ENCODE data around the gene DOCK6. TPM values are rescaled to one million over a fixed set of nuclear protein-coding genes. Genes with fewer than 3 reads are reported as not detected.

DOCK6 gene
- total and polyA plus RNA-seq, 10 of the 15 experiments (the other 5 are each of a cell fraction or from before 2014, with no cell fraction given) = 0.76 to 24.8 (median 4.7) TPM

DNA sequence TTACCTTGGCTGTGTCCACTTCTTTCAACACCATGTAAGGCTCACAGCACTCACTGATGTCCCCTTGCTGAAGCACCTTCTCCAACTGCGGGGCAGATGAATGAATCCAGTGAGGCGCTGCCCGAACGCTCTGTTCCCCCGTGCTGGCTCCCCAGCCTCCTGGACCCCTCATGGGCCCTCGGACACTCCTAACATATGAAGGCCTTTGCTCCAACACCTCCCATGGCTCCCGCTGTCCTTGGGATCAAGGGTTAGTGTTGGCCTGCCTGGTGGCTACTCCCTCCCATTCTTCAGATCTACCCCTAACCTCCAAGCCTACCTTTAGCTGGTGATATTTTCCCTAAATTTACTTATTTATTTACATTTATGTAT is 18.5 kb downstream of the DOCK6 start:
- SMC1A ChIA-PET (ENCODE audit: uncharacterized antibody, unreplicated experiment) = no interaction called here
- WGBS (ENCODE audit: insufficient coverage, insufficient replicate concordance, low lambda C conversion rate, missing lambda C conversion rate) = 84% methylated on average over 7 of the region's 7 CpGs
- TF ChIP-seq NFYB (IDR thresholded peaks at IDR 0.05; ENCODE audit: insufficient read depth, low read depth, low read length) (no peak), TCF3 (IDR thresholded peaks at IDR 0.05; ENCODE audit: borderline replicate concordance, insufficient read depth, low read depth, low read length) (no peak), MTA3 (IDR thresholded peaks at IDR 0.05; ENCODE audit: borderline replicate concordance, low read length) (no peak)
- TF ChIP-seq, protein P1, sequence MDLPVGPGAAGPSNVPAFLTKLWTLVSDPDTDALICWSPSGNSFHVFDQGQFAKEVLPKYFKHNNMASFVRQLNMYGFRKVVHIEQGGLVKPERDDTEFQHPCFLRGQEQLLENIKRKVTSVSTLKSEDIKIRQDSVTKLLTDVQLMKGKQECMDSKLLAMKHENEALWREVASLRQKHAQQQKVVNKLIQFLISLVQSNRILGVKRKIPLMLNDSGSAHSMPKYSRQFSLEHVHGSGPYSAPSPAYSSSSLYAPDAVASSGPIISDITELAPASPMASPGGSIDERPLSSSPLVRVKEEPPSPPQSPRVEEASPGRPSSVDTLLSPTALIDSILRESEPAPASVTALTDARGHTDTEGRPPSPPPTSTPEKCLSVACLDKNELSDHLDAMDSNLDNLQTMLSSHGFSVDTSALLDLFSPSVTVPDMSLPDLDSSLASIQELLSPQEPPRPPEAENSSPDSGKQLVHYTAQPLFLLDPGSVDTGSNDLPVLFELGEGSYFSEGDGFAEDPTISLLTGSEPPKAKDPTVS (IDR thresholded peaks at IDR 0.05; ENCODE audit: low read depth, low read length) = no peak
- FAIRE-seq = no peak
- H3K9me3 ChIP-seq (replicated peaks; ENCODE audit: control insufficient read depth, insufficient read depth, low read length) = no peaks in the 10 kb centered on the region
- RAD21 ChIA-PET (ENCODE audit: unreplicated experiment) = interaction anchor here (0.7 to 1.5 kb wide), 4 partner anchors 17 to 239 kb away, joined by 3 to 5 read pairs (median 3); partner anchors contain the start of gene ODAD3
- no peak overlapping the region for H3K4me3 ChIP-seq
- in situ Hi-C loops (cut with MboI) (no loop called here), intact Hi-C loops (cut with micrococcal nuclease; ENCODE audit: unreplicated experiment) (no loop called here)
- no peaks in the 10 kb centered on the region for H3K27me3 ChIP-seq (replicated peaks in 1 of 2; ENCODE audit: control insufficient read depth in 2 of 2, insufficient read depth in 2 of 2, low read length in 1 of 2)
- no peak overlapping the region for H3K9ac ChIP-seq (ENCODE audit: control insufficient read depth, insufficient read depth, low read length)
- CTCF ChIA-PET = interaction anchor here (0.5 to 2.8 kb wide), 9 partner anchors 10 to 239 kb away, joined by 3 to 14 read pairs (median 3); no protein-coding TSS in a partner anchor
- H2AFZ ChIP-seq (ENCODE audit: control insufficient read depth, low read depth, low read length) = no peak overlapping the region
- no peak overlapping the region for H3K27ac ChIP-seq (ENCODE audit: control insufficient read depth, insufficient read depth)
- H3K4me2 ChIP-seq (ENCODE audit: control insufficient read depth, insufficient read depth) = peak overlapping the region; percentile 55; the same call in 1 of the 2 replicates
- H3K4me1 ChIP-seq (ENCODE audit: control insufficient read depth, insufficient read depth, low read length) = no peaks in the 10 kb centered on the region
- POLR2A ChIA-PET = interaction anchor here (0.7 kb wide), 1 partner anchor 512 kb away, joined by 4 read pairs; no protein-coding TSS in a partner anchor
- no peaks in the 10 kb centered on the region for H3K79me2 ChIP-seq (ENCODE audit: control insufficient read depth, insufficient read depth, low read length)
- no peak; the same call in 2 of the 3 replicates for ATAC-seq
- no peaks in the 10 kb centered on the region for H4K20me1 ChIP-seq (ENCODE audit: control insufficient read depth, insufficient read depth)
- BruUV-seq (replicated peaks) = no TSS peak
- H3K36me3 ChIP-seq (ENCODE audit: control insufficient read depth in 2 of 2, insufficient read depth in 2 of 2, low read length in 1 of 2) = no peaks in the 10 kb centered on the region; a peak in 2 of 4 replicates
- DNase-seq (ENCODE audit: low read depth, low spot score) = no peak
